Right cardiac atrium (tissue), 5 donors: ENCODE results near the gene NUTF2. TPM values are rescaled to one million over a fixed set of nuclear protein-coding genes. Genes with fewer than 3 reads are reported as not detected.
A peak's percentile ranks its signal among the peaks of the same experiment; 100 is the strongest.
"Not testable (repeated sequence)": the region's sequence is repeated elsewhere in the genome, so short reads cannot be mapped to it uniquely, and the experiment has no call there.

Experiments
- ATAC-seq, 2 donors: fragments of 200-7000 bp; cut with Tn5 transposase; one replicate each; pipeline versions ENCODE4 v1.8.0 to v1.9.1; 2020; ENCODE audit warnings: moderate library complexity in 2 of 2, mild to moderate bottlenecking in 1 of 2
- DNase-seq, 3 donors: peaks; one replicate each; pipeline ENCODE4 v3.0.0-alpha.2; 2020
- H3K27ac ChIP-seq: one replicate; pipeline ENCODE4 v1.5.1; 2013; ENCODE audit warnings: mild to moderate bottlenecking, low read length, control low read depth, moderate library complexity
- H3K27me3 ChIP-seq: one replicate; pipeline ENCODE4 v1.6.1; 2013; ENCODE audit not compliant: control insufficient read depth, insufficient read depth
- H3K4me1 ChIP-seq: one replicate; pipeline ENCODE4 v1.6.1; 2013; ENCODE audit warnings: low read length; ENCODE audit not compliant: control insufficient read depth, insufficient read depth
- H3K4me3 ChIP-seq: one replicate; pipeline ENCODE4 v1.5.1; 2013; ENCODE audit warnings: low read length, control low read depth
- H3K9me3 ChIP-seq: one replicate; pipeline ENCODE4 v1.6.1; 2013; ENCODE audit warnings: low read length; ENCODE audit not compliant: control insufficient read depth
- WGBS: extraction: QIAGEN DNeasy Blood & Tissue Kit; methylation state at CpG from one replicate; pipeline ENCODE4 v1.1.7; 2013; 5-methylcytosine and 5-hydroxymethylcytosine counted together
- intact Hi-C, 4 donors: fragments of 100-400 bp; cut with DNase I; formaldehyde crosslinking; loops; one replicate each; pipeline versions ENCODE4 v1.11.0 to v1.14.0; 2022 to 2023
- polyA plus RNA-seq: library from polyadenylated mRNA; stranded (reverse); fragments of 200-250 nt; gene quantifications from one replicate; pipeline ENCODE4 v1.2.3, GENCODE V29; 2013
- total RNA-seq, 4 donors: library from RNA; stranded (reverse); fragmentation: NEBNext Ultra II Directional; extraction: Animal tissue kit (Norgen Biotek cat#: 25700); gene quantifications; one replicate each; pipeline ENCODE4 v1.2.1, GENCODE V29; 2021
- donor health status: healthy with polysubstance abuse.
- donor health status: DM: no; HTN: yes; CAD: no.
- donor health status: DM: no; HTN: no; CAD: no.
- donor health status: DM: no; HTN: yes; CAD: no; lungs with severe emphysema.
- donor health status: DM: yes; HTN: yes; CAD: no.

NUTF2 gene
- total and polyA plus RNA-seq, 5 donors, result 66.6 to 125 (median 68.2) TPM

DNA sequence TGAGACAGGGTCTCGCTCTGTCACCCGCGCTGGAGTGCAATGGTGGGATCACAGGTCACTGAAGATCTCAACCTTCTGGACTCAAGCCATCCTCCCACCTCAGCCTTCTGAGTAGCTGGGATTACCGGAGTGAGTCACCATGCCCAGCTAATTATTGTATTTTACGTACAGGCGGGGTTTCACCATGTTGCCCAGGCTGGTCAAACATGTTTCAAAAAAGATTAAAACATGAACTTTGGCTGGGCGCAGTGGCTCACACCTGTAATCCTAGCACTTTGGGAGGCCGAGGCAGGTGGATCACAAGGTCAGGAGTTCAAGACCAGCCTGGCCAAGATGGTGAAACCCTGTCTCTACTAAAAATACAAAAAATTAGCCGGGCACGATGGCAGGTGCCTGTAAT is 9.5 kb upstream of the NUTF2 start:
- DNase-seq, H3K4me1 ChIP-seq, H3K9me3 ChIP-seq, H3K27ac ChIP-seq, H3K27me3 ChIP-seq, H3K4me3 ChIP-seq, intact Hi-C loops, ATAC-seq: not testable (repeated sequence)
- WGBS, result 92% methylated on average over 10 of the region's 10 CpGs

DNA sequence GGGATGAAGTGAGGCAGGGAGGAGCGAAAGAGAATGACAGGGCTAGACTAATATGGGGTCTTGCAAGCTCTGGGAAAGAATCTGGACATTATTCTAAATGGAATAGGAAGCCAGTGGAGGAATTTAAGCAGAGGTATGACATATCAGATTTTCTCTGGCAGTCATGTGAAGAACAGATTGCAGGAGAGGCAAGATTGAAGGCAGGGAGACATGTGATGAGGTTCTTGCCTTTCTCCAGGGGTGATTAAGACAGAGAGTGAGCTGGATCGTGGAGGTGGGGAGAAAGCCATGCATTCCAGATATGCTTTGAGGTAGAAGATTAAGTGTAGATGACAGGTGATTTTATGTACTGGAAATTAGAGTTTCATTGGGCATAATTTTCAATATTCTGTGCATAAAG is 8.9 kb upstream of the NUTF2 start:
- whole genome bisulfite sequencing, result 85% methylated on average over 2 of the region's 2 CpGs
- intact Hi-C loops, result no loop called here
- no peak overlapping the region for H3K27ac ChIP-seq

DNA sequence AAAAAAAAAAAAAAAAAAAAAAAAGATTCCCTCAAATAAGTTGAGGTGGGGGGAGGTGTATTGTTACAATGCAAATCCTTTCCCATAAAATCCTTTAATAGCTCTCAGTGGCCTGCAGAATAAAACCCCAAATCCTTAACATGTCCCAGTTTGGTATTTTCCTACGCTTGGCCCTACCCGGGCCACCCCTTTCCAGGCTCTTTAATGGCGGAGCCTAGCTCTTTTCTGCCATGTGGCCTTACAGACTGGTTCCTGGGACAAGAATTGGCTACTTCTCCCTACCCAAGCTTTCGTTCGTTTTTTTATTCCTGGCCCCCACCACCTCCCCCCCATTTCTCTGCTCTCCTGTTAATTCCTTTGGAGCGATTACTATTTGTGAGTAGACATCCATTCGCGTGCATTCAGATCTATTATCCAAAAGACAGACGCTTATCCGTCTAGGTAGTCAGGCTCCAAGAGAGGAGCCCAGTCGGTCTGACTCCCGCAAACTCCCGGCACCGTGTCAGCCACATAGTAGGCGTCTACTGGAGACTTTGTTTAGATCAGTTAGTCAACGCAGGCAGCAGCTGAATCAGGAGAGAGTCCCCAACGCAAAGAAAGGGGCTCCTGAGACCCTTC is 5.4 kb upstream of the NUTF2 start:
- Histone ChIP-seq H3K27me3 (no peaks in the 10 kb centered on the region), H3K27ac (peak overlapping the region; percentile 71), H3K4me1 (peaks cover 7% of the 10 kb centered on the region), H3K9me3 (no peaks in the 10 kb centered on the region), H3K4me3 (no peak overlapping the region)
- ATAC-seq (peak in 1 of 2 donors; percentile 3), DNase-seq (no peak)
- intact Hi-C loops, result no loop called here
- WGBS, result 41% methylated on average over 17 of the region's 17 CpGs

More for the DNA sequence above, 8.9 kb upstream of the NUTF2 start:
- no peaks in the 10 kb centered on the region for H3K9me3 ChIP-seq
- DNase-seq, result no peak
- H3K4me1 ChIP-seq, result peaks cover 3% of the 10 kb centered on the region
- no peak for ATAC-seq
- H3K4me3 ChIP-seq, result no peak overlapping the region
- no peaks in the 10 kb centered on the region for H3K27me3 ChIP-seq

DNA sequence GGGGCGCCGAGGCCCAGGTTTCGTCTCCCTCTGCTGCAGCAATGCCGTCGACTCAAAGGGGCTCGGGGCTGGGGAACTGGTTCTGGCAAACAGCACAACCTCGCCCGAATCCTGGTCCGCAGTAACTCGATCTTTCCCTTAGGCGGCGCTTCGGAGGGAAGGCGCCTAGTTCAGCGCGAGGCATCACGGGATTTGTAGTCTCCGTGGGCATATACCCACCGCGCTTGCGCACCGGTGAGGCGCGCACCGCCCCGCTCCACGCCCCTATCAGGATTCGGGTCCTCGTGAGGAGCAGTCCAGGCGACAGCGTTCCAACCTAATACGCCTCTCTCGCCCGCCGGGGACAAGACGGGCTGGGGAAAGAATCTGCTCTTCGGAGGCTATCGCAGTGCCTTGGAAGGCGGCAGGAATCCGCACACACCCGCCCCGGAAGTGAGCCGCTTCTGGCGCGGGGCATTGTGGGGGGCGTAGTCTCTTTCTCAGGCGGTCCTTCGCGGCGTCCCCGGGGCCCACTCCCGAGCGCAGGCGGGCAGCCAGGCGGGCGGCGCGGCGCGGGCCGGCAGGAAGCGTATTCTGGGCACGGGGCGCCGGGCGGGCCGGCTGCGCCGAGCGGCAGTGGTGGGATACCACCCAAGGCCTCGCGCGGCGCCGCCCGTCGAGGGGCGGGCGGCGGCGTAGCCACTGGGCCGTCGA is 4.8 kb upstream of the NUTF2 start, which contains the start of gene THAP11:
Gene THAP11, plus strand, starts transcription at position 505 of the 693 bp plus-strand sequence. CDS start 235 bp downstream, outside the sequence.
- Histone ChIP-seq H3K27me3 (no peaks in the 10 kb centered on the region), H3K27ac (peak within 1 kb of the TSS; percentile 97), H3K4me1 (peaks cover 7% of the 10 kb centered on the region), H3K9me3 (no peaks in the 10 kb centered on the region), H3K4me3 (peak within 1 kb of the TSS; percentile 60)
- DNase-seq, result peak; percentile 94 to 97 (median 97)
- intact Hi-C loops, result no loop called here
- WGBS, result under 1% methylated on average over 83 of the region's 83 CpGs
- peak; percentile 80 to 82 for ATAC-seq

DNA sequence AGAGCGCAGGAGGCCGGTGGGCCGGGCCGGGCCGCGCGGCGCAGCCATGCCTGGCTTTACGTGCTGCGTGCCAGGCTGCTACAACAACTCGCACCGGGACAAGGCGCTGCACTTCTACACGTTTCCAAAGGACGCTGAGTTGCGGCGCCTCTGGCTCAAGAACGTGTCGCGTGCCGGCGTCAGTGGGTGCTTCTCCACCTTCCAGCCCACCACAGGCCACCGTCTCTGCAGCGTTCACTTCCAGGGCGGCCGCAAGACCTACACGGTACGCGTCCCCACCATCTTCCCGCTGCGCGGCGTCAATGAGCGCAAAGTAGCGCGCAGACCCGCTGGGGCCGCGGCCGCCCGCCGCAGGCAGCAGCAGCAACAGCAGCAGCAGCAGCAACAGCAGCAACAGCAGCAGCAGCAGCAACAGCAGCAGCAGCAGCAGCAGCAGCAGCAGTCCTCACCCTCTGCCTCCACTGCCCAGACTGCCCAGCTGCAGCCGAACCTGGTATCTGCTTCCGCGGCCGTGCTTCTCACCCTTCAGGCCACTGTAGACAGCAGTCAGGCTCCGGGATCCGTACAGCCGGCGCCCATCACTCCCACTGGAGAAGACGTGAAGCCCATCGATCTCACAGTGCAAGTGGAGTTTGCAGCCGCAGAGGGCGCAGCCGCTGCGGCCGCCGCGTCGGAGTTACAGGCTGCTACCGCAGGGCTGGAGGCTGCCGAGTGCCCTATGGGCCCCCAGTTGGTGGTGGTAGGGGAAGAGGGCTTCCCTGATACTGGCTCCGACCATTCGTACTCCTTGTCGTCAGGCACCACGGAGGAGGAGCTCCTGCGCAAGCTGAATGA is 4.0 kb upstream of the NUTF2 start:
- Histone ChIP-seq H3K4me3 (peak overlapping the region; percentile 60), H3K9me3 (no peaks in the 10 kb centered on the region), H3K27ac (peak overlapping the region; percentile 97), H3K27me3 (no peaks in the 10 kb centered on the region), H3K4me1 (peaks cover 7% of the 10 kb centered on the region)
- peak; percentile 1 to 20 for ATAC-seq
- intact Hi-C loops, result no loop called here
- peak; percentile 65 to 86 (median 85) for DNase-seq
- WGBS, result under 1% methylated on average over 67 of the region's 67 CpGs

DNA sequence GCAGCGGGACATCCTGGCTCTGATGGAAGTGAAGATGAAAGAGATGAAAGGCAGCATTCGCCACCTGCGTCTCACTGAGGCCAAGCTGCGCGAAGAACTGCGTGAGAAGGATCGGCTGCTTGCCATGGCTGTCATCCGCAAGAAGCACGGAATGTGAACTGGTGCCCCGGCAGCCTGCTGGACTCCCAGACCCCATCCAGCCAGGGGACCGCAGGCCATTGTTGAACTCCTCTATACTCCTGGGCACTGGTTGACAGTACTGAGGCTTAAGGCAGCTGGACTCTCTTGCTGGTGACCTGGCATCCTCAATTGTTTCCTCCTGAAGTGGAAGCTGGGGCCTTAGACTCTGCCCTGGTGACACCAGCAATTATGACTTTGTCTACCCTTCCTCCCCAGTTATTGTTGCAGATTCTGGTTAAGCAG is 3.4 kb upstream of the NUTF2 start:
- peak overlapping the region; percentile 97 for H3K27ac ChIP-seq
- H3K9me3 ChIP-seq, result no peaks in the 10 kb centered on the region
- ATAC-seq (no peak), DNase-seq (peak in 1 of 3 donors; percentile 62)
- no peaks in the 10 kb centered on the region for H3K27me3 ChIP-seq
- peaks cover 12% of the 10 kb centered on the region for H3K4me1 ChIP-seq
- intact Hi-C loops, result no loop called here
- peak overlapping the region; percentile 60 for H3K4me3 ChIP-seq
- WGBS, result 8% methylated on average over 11 of the region's 11 CpGs

DNA sequence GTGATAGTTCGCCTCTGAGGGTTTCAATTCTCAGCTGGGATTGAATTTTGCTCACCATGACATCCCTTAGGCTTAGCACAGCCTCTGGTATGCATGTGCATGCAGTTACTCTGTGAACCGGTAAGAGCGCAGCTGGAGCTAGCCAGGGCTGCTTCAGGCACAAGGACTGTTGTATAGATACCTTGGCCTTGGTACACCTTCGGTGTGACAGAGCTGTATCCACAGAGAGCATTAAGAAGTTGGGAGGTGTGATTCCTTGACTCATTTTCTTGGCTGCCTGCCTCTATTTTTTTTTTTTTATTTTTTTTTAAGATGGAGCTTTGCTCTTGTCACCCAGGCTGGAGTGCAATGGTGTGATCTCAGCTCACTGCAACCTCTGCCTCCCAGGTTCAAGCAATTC is 2.2 kb upstream of the NUTF2 start:
- no peak overlapping the region for H3K4me3 ChIP-seq
- H3K27ac ChIP-seq, result no peak overlapping the region
- intact Hi-C loops, result no loop called here
- 71% methylated on average over 4 of the region's 4 CpGs for WGBS
- peaks cover 12% of the 10 kb centered on the region for H3K4me1 ChIP-seq
- ATAC-seq, result no peak
- H3K9me3 ChIP-seq, result no peaks in the 10 kb centered on the region
- no peak for DNase-seq
- no peaks in the 10 kb centered on the region for H3K27me3 ChIP-seq

DNA sequence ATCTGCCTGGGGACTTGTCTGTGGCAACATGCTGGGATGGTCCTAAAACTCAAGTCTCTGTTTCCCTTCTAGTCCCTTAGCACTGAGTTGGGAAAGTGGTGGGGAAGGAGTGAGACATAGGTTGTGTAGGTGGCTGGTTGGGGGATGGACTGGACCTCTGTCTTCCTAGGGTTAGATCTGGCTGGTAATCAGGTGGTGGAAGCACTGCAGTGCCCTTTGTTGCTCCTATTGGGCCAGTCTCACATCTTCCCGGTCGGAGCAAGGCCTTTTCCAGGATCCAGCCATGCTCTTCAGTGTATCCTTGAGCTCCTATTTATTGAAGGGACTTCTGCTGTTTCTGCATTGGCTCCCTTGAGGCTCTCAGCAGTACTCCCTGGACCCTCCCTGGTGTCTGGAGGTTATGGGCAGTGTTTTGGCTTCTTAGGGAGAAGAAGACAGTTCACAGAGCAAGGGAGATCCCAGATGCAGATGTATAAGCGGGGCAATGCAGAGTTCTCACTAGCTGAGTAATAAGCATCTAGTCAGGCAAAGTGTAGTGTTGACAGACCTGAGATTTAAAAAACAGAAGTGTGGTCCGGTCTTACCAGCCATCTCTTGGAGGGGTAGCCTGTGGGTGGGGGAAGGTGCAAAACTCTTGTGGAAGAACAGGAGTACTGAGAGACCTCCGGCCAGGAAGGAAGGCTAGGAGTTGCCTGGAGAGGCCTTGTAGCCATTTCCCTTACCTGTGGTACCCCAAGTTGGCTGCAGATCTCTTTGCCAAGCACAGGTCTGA is 1.3 kb upstream of the NUTF2 start:
- ATAC-seq (no peak), DNase-seq (no peak)
- intact Hi-C loops, result no loop called here
- Histone ChIP-seq H3K27me3 (no peaks in the 10 kb centered on the region), H3K9me3 (no peaks in the 10 kb centered on the region), H3K27ac (peak overlapping the region; percentile 65), H3K4me3 (peak overlapping the region; percentile 89), H3K4me1 (peaks cover 12% of the 10 kb centered on the region)
- 64% methylated on average over 5 of the region's 5 CpGs for WGBS

DNA sequence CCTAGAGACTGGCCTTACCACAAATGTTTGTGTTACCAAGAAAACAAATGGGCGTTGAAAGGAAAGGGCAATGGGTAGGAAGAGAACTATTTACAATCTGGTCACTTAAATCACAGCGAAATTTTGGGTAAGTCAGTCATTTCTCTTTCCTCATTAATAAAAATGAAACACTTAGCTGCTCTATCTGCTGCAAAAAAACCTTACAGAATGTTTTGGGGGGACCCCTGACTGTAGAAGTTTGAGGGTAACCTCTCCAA is 742 bp upstream of the NUTF2 start:
- Histone ChIP-seq H3K4me3 (peak overlapping the region; percentile 89), H3K27me3 (no peaks in the 10 kb centered on the region), H3K27ac (peak overlapping the region; percentile 95), H3K9me3 (no peaks in the 10 kb centered on the region), H3K4me1 (peaks cover 12% of the 10 kb centered on the region)
- ATAC-seq (no peak), DNase-seq (no peak)
- 17% methylated on average over 2 of the region's 2 CpGs for WGBS
- intact Hi-C loops, result no loop called here

DNA sequence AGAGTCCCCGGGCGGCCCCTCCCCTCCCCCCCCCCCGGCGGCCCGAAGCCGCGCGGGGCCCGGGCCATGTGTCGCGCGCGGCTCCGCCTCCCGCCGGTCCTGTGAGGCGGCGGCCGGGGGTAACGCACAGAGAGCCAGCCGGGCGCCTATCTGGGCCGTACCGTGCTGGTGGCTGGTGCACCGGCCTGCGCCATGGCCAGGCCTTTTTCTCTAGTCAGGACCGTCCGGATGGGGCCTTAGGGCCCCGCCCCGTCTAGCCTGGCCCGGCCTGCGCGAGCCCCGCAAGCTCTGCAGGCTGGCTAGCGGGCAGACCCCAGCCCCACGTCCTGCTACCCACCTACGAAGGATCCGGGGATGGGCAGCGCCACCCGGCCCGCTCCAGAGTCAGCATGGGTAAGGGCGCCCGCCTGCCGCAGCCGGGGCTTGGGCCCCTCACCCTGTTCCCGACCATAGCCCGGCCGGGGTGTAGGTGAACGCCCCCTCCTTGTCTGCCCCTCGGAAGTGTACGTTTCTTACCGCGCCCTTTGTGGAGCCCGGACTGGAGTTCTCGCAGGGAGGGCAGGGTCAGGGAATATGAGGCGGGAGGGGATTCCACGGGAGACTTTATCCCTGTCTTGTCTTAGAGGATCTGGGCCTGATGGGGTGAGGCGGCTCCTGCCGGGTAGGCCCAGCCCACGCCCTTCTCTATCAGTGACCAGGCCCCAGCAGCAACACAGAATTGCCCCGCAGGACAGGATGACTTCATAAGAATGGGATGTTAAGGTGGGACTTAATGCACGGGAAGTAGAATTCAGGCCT is 530 bp downstream of the NUTF2 start, which contains the start of gene CENPT:
Gene CENPT, minus strand, starts transcription at position 630 of the 798 bp plus-strand sequence. CDS start 13,834 bp downstream, outside the sequence.
- Histone ChIP-seq H3K27me3 (no peaks in the 10 kb centered on the region), H3K4me1 (peaks cover 12% of the 10 kb centered on the region), H3K27ac (peak within 1 kb of the TSS; percentile 95), H3K4me3 (peak within 1 kb of the TSS; percentile 89), H3K9me3 (no peaks in the 10 kb centered on the region)
- DNase-seq, result peak; percentile 72 to 89 (median 88)
- ATAC-seq, result peak; percentile 62 to 68
- under 1% methylated on average over 59 of the region's 62 CpGs for WGBS
- intact Hi-C loops, result no loop called here
